ENCODE measurements around the gene ZBTB7A.

The ZBTB7A gene

DNA sequence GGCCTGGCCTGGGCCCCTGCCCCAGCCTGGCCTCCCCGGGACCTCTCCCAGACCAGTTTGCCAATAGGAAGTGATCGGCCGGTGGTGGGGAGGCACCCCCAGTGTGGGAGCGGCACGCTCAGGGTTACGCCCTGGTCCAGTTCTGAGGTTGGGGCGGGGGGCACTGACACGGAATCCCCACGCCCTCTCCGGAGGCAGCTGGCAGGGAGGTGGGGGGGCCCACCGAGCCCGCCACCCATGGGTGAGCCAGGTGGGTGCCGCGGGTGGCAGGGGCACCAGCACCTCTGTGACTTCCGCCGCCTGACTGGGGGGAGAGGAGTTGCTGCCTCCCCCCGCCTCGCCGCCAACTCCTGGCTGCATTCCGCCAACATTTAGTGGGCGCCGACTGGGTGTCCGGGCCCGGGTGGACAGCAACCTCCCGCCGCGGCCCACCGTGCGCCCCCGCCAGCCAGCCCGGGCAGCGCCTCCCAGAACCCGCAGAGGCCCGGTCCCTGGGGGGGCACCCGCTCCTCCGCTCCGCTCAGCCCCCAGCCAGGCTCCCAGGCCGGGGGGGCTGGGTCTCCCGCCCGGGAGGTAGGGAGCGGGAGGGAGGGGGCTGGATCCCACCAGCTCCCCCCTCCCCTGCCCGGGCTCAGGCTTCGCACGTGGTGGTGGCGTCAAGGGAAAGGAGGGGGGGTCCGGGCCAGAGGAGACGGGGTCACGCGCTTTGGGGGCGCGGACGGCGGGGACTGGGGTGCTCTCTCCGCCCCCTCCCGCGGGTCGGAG is 2.0 kb downstream of the ZBTB7A start:
- TF ChIP-seq, protein P1, sequence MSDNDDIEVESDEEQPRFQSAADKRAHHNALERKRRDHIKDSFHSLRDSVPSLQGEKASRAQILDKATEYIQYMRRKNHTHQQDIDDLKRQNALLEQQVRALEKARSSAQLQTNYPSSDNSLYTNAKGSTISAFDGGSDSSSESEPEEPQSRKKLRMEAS (IDR thresholded peaks at IDR 0.05), result peak; percentile 86
- TF ChIP-seq EP300 (IDR thresholded peaks at IDR 0.05; ENCODE audit: borderline replicate concordance) (no peak), ZBTB7A (IDR thresholded peaks at IDR 0.05; ENCODE audit: low read depth) (peak; percentile 54; the same call in 1 of the 2 replicates), TAF1 (IDR thresholded peaks at IDR 0.05; ENCODE audit: low read depth) (0 out of 2 replicates have a peak, but pooled peaks have one; percentile 12), TEAD4 (IDR thresholded peaks at IDR 0.05) (no peak)

DNA sequence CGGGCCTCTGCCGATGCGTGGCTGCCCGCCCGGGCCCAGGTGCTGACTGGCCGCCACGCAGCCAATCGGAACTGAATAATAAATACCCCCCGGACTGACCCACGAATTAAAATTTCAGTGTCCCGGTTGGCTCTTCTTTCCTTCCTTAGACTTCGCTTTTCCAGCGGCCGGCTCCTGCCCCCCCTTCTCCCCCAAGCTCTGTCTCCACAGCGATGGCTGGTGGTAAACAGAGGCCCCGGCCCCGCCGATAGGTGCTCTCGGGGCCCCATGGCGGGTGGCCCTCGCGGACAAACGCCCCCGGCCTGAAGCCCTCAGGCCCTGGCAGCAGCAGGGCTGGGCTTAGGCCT is 2.6 kb downstream of the ZBTB7A start:
- TF ChIP-seq NFIC (IDR thresholded peaks at IDR 0.05) (no peak), EGR1 (IDR thresholded peaks at IDR 0.05) (0 out of 2 replicates have a peak, but pooled peaks have one; percentile 18)

DNA sequence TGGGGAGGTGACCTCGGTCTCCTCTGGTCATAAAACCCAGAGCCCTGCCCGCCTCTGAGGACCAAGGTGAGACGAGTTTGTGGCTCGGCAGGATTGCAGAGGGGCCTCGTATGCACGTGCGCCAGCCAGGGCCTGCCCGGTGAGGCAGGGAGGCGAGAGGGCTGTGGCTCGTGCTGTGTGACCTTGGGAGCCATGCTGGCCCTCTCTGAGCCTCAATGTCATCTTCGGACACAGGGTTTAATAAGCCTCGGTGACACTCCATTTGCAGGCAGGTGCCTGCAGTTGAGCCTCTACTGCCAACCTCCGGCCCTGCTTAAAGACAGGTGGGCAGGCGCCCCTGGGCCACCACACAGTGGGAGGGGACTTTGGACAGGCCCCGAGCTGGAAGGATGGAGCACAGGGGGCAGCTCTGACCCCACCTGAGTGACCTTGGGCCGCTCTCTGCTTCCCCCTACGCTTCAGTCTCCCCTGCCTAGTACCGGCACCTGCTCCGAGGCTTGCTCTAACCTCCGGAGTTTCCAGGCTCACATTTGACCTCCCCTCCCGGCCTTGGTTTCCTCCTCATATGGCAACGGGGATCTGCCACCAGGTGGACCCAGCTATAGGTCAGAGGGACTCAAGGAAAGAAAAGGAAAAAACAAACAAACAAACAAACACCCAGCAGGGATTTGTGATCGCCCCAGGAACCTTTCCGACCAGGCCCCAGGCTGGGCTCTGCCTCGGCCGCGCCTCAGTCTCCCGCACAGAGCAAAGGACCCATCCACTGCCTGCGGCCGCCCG is 3.1 kb downstream of the ZBTB7A start:
- TF ChIP-seq TCF12 (IDR thresholded peaks at IDR 0.05; ENCODE audit: low read depth), result no peak
- no peak for TF ChIP-seq TEAD4 (IDR thresholded peaks at IDR 0.05)
- TF ChIP-seq YY1 (IDR thresholded peaks at IDR 0.05; ENCODE audit: low read depth), result no peak

DNA sequence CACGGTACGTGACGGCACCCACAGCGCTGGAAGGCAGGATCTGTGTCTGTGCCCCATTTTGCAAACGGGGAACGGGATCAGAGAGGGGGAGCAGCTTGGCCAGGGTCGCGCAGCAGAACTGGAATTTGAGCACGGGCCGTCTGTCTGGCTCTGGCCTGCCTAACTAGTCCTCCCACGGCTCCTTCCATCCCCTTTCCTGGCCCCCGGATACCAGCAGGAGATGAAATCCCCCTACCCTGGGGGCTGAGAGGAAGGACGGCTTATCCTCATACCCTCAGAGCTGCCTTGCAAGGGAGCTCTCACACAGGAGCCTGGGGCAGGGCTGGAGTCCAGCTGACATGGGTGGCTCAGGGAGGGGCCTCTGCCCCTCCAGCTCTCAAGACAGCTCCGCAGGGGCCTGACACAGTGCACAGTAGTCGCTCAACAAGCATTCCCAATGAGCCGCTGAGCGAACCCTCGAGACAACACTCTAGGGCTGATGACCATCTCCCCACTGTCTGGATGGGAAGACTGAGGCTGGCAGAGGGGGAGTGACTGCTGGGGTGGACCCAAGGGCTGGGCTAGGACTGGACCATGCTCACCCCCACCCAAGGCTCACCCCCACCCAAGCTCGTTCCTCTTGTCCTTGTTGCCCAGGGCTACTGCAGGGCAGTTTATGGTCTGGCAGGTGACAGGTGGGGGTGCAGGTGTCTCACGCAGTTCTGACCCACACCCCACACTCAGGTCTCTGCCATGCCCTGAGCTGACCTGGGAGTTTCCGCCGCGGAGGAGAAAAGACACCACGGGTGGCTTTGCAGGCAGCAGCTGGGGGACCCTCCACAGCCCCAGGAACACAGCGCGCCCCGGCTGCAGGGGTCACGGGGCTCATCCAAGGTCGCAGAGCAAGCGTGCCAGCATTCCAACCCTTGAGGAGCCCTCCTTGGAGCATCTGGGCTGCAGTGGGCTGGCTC is 4.0 kb downstream of the ZBTB7A start:
- no peak for TF ChIP-seq FOXM1 (IDR thresholded peaks at IDR 0.05; ENCODE audit: borderline replicate concordance, low read depth)

DNA sequence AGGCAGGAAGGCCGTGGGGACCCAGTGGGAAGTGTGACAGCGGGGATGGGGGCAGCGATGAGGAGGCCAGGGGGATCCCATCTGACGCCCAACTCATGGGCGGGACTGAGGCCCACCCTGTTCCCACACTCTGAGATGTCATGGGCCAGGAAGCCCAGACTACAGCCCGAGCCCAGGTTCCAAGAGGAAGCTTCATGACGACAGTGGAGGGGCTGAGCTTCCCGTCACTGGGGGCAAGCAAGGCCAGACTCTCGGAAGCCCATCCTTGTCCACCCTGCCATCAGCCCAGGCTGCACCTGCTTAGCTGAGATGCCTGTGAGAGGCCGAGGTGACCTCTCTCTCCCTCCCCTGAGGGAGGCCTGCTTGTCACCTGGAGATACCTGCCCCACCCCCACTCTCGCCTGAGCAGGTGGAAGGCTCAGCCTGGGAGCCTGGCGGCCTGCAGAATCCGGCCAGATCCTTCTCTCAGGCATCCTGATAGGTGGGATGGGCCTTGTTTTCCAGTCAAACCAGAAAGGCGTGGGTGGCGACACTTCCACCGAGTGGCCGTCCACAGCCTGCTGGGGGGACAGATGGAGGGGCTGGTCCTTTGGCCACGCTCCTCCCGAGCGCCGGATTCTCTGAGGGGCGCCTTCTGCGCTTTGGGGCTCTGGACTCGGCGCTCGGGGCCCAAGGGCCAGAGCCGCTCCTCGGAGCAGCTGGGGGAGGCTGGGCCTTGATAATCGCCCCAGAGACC is 4.8 kb downstream of the ZBTB7A start:
- TF ChIP-seq, protein P2, sequence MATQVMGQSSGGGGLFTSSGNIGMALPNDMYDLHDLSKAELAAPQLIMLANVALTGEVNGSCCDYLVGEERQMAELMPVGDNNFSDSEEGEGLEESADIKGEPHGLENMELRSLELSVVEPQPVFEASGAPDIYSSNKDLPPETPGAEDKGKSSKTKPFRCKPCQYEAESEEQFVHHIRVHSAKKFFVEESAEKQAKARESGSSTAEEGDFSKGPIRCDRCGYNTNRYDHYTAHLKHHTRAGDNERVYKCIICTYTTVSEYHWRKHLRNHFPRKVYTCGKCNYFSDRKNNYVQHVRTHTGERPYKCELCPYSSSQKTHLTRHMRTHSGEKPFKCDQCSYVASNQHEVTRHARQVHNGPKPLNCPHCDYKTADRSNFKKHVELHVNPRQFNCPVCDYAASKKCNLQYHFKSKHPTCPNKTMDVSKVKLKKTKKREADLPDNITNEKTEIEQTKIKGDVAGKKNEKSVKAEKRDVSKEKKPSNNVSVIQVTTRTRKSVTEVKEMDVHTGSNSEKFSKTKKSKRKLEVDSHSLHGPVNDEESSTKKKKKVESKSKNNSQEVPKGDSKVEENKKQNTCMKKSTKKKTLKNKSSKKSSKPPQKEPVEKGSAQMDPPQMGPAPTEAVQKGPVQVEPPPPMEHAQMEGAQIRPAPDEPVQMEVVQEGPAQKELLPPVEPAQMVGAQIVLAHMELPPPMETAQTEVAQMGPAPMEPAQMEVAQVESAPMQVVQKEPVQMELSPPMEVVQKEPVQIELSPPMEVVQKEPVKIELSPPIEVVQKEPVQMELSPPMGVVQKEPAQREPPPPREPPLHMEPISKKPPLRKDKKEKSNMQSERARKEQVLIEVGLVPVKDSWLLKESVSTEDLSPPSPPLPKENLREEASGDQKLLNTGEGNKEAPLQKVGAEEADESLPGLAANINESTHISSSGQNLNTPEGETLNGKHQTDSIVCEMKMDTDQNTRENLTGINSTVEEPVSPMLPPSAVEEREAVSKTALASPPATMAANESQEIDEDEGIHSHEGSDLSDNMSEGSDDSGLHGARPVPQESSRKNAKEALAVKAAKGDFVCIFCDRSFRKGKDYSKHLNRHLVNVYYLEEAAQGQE (IDR thresholded peaks at IDR 0.05; ENCODE audit: low read depth), result no peak
- TF ChIP-seq ZBTB7A (IDR thresholded peaks at IDR 0.05; ENCODE audit: low read depth) (no peak), EGR1 (IDR thresholded peaks at IDR 0.05) (no peak), RAD21 (IDR thresholded peaks at IDR 0.05; ENCODE audit: low read depth) (no peak), TAF1 (IDR thresholded peaks at IDR 0.05; ENCODE audit: low read depth) (no peak), EP300 (IDR thresholded peaks at IDR 0.05; ENCODE audit: borderline replicate concordance) (no peak), YY1 (IDR thresholded peaks at IDR 0.05; ENCODE audit: low read depth) (0 out of 2 replicates have a peak, but pooled peaks have one; percentile 1)
- TF ChIP-seq, protein P3, sequence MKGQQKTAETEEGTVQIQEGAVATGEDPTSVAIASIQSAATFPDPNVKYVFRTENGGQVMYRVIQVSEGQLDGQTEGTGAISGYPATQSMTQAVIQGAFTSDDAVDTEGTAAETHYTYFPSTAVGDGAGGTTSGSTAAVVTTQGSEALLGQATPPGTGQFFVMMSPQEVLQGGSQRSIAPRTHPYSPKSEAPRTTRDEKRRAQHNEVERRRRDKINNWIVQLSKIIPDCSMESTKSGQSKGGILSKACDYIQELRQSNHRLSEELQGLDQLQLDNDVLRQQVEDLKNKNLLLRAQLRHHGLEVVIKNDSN (IDR thresholded peaks at IDR 0.05), result no peak

DNA sequence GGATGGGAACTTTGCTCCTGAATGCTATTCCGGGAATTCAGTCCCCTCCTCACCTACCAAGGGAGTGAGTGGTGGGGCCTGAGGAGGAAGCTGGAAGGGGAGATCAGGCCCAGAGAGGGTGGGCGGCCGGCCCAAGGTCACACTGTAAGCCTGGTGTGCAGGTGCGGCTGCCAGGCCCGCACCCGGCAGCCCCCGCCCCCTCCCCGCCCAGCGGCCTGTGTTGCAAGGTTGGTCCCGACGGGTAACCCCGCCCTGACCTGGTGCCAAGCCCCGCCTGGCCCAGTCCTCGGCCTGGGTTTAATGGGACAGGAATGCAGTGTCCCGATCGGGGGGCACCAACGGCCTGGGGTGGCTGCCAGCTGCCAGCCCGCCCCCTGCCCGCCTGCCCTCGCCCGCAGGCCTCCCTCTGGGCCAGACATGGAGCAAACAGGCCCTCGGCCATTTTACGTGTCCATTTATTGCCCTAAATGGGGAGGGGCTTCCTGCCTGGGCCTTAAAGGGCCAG is 5.5 kb downstream of the ZBTB7A start:
- peak; percentile 33; the same call in 1 of the 2 replicates for TF ChIP-seq NFIC (IDR thresholded peaks at IDR 0.05)
- 0 out of 2 replicates have a peak, but pooled peaks have one; percentile 9 for TF ChIP-seq TAF1 (IDR thresholded peaks at IDR 0.05; ENCODE audit: low read depth)
- TF ChIP-seq EGR1 (IDR thresholded peaks at IDR 0.05), result no peak
- peak; percentile 37; the same call in 1 of the 2 replicates for TF ChIP-seq TCF12 (IDR thresholded peaks at IDR 0.05; ENCODE audit: low read depth)
- TF ChIP-seq CEBPB (IDR thresholded peaks at IDR 0.05), result peak; percentile 68
- TF ChIP-seq, protein P2 (IDR thresholded peaks at IDR 0.05; ENCODE audit: low read depth), result no peak
- peak; percentile 50; the same call in 1 of the 2 replicates for TF ChIP-seq TEAD4 (IDR thresholded peaks at IDR 0.05)
- peak; percentile 62 for TF ChIP-seq YY1 (IDR thresholded peaks at IDR 0.05; ENCODE audit: low read depth)
- no peak for TF ChIP-seq CREB1 (IDR thresholded peaks at IDR 0.05; ENCODE audit: low read depth)
